A549 (cell line): Measurements from ENCODE around the gene ITGAV. TPM values are rescaled to one million over a fixed set of nuclear protein-coding genes. Genes with fewer than 3 reads are reported as not detected.

Experiments
- ATAC-seq, 2 experiments: fragments of 200-7000 bp in 1 of 2; fragments of >200 bp in 1 of 2; cut with Nextera tagmentation in 1 of 2; cut with Tn5 transposase in 1 of 2; 3 replicates each; pipeline versions ENCODE4 v1.8.0 to v1.9.1; 2018 to 2020; ENCODE audit warnings: mild to moderate bottlenecking in 1 of 2, moderate library complexity in 1 of 2
- CTCF ChIA-PET: fragments of 300-600 bp; sonication (Branson Sonifier 250); formaldehyde crosslinking; extraction: SDS; loops from one replicate; lab custom pipeline; 2021; ENCODE audit warnings: antibody characterized with exemption, inconsistent platforms; lab: Yijun Ruan, JAX
- POLR2A ChIA-PET: fragments of 350-600 bp; formaldehyde crosslinking; extraction: SDS; loops from one replicate; lab custom pipeline; 2021; ENCODE audit warnings: antibody characterized with exemption, inconsistent platforms; lab: Yijun Ruan, JAX
- DNase-seq, 2 experiments: peaks; one replicate each; pipeline versions ENCODE4 v3.0.0 to v3.0.0-alpha.2; 2011 to 2016; ENCODE audit warnings: low read depth in 1 of 2, low spot score in 1 of 2
- FAIRE-seq: peaks from 2 replicates; lab custom pipeline; 2011; peaks lifted over from hg19 to GRCh38; lab: Jason Lieb, UNC
- H3K27ac ChIP-seq, 2 experiments: fragments of >200 bp; sonication (Bioruptor Twin); formaldehyde crosslinking; 3 replicates each; pipeline ENCODE4 v1.5.1; 2016 to 2017
- H3K4me1 ChIP-seq: fragments of >200 bp; sonication (Bioruptor Twin); formaldehyde crosslinking; 3 replicates; pipeline ENCODE4 v1.6.1; 2016
- H3K4me2 ChIP-seq: fragments of >200 bp; sonication (Bioruptor Twin); formaldehyde crosslinking; 3 replicates; pipeline ENCODE4 v1.6.1; 2016
- H3K4me3 ChIP-seq: fragments of >200 bp; sonication (Bioruptor Twin); formaldehyde crosslinking; 3 replicates; pipeline ENCODE4 v1.5.1; 2016
- H3K9me3 ChIP-seq: fragments of >200 bp; sonication (Bioruptor Twin); formaldehyde crosslinking; 3 replicates; pipeline ENCODE4 v1.6.1; 2016
- BCL3 ChIP-seq: fragments of >200 bp; sonication (Bioruptor Twin); formaldehyde crosslinking; IDR thresholded peaks from 3 replicates; pipeline ENCODE4 v1.6.1; 2016
- CBX2 ChIP-seq: fragments of 200-600 bp; sonication (generic); IDR thresholded peaks from 2 replicates; pipeline ENCODE4 v1.6.1; 2016; ENCODE audit warnings: low read depth, mild to moderate bottlenecking, borderline replicate concordance
- CBX8 ChIP-seq: fragments of 200-600 bp; sonication (generic); IDR thresholded peaks from 2 replicates; pipeline ENCODE4 v1.6.1; 2016
- CEBPB ChIP-seq, 2 experiments: fragments of >200 bp in 1 of 2; sonication (Bioruptor Twin) in 1 of 2; formaldehyde crosslinking in 1 of 2; IDR thresholded peaks; 2 replicates each; pipeline ENCODE4 v1.6.1; 2012 to 2016
- CHD4 ChIP-seq: fragments of 200-600 bp; sonication (generic); IDR thresholded peaks from 2 replicates; pipeline ENCODE4 v1.6.1; 2016; ENCODE audit warnings: antibody characterized with exemption, mild to moderate bottlenecking, borderline replicate concordance
- CTCF ChIP-seq: fragments of >200 bp; sonication (Bioruptor Twin); formaldehyde crosslinking; IDR thresholded peaks from 3 replicates; pipeline ENCODE4 v1.5.1; 2016
- E2F6 ChIP-seq: IDR thresholded peaks from 2 replicates; pipeline ENCODE4 v1.6.1; 2012; ENCODE audit warnings: low read depth, borderline replicate concordance
- EHF ChIP-seq: fragments of 250-450 bp; sonication (Bioruptor Pico); IDR thresholded peaks from 2 replicates; pipeline ENCODE4 v1.5.0; 2020; ENCODE audit warnings: mild to moderate bottlenecking
- ESRRA ChIP-seq: fragments of 150-350 bp; IDR thresholded peaks from 2 replicates; pipeline ENCODE4 v1.6.1; 2014; ENCODE audit warnings: mild to moderate bottlenecking, low read length, borderline replicate concordance
- FOXS1 ChIP-seq: fragments of 250-450 bp; sonication (Bioruptor Pico); IDR thresholded peaks from 2 replicates; pipeline ENCODE4 v1.5.0; 2020; ENCODE audit warnings: mild to moderate bottlenecking, moderate library complexity
- GATA3 ChIP-seq: IDR thresholded peaks from 2 replicates; pipeline ENCODE4 v1.6.1; 2012; ENCODE audit warnings: borderline replicate concordance
- HES2 ChIP-seq: fragments of >200 bp; sonication (Bioruptor Twin); formaldehyde crosslinking; IDR thresholded peaks from 2 replicates; pipeline ENCODE4 v1.6.1; 2016
- HOXA7 ChIP-seq: fragments of 250-450 bp; sonication (Bioruptor Pico); IDR thresholded peaks from 2 replicates; pipeline ENCODE4 v1.5.0; 2020; ENCODE audit warnings: mild to moderate bottlenecking, moderate library complexity
- HOXB5 ChIP-seq: fragments of 250-450 bp; sonication (Bioruptor Pico); IDR thresholded peaks from 2 replicates; pipeline ENCODE4 v1.5.0; 2020; ENCODE audit warnings: mild to moderate bottlenecking, moderate library complexity
- JUNB ChIP-seq: fragments of >200 bp; sonication (Bioruptor Twin); formaldehyde crosslinking; IDR thresholded peaks from 2 replicates; pipeline ENCODE4 v1.6.1; 2016
- MAX ChIP-seq: IDR thresholded peaks from 2 replicates; pipeline ENCODE4 v1.6.1; 2012
- MAZ ChIP-seq: fragments of 150-350 bp; IDR thresholded peaks from 2 replicates; pipeline ENCODE4 v1.6.1; 2014; ENCODE audit warnings: antibody characterized with exemption, low read depth, low read length, borderline replicate concordance
- MYC ChIP-seq: IDR thresholded peaks from 2 replicates; pipeline ENCODE4 v1.6.1; 2012; ENCODE audit warnings: mild to moderate bottlenecking, inconsistent platforms, low read length, improper control_type of control experiment, borderline replicate concordance
- NFE2L2 ChIP-seq: fragments of 150-350 bp; conservative IDR thresholded peaks from 2 replicates; pipeline ENCODE4 v1.6.1; 2014; ENCODE audit warnings: low read length
- NPAS2 ChIP-seq: fragments of 250-450 bp; sonication (Bioruptor Pico); IDR thresholded peaks from 2 replicates; pipeline ENCODE4 v1.8.0; 2022; ENCODE audit warnings: mild to moderate bottlenecking, moderate library complexity, borderline replicate concordance
- PBX3 ChIP-seq: IDR thresholded peaks from 2 replicates; pipeline ENCODE4 v1.6.1; 2012
- PHF8 ChIP-seq: fragments of 200-600 bp; sonication (generic); IDR thresholded peaks from 2 replicates; pipeline ENCODE4 v1.6.1; 2016; ENCODE audit warnings: low read depth, mild to moderate bottlenecking, antibody characterized with exemption, moderate library complexity, borderline replicate concordance
- POLR2A ChIP-seq: IDR thresholded peaks from 2 replicates; pipeline ENCODE4 v1.6.1; 2012; ENCODE audit warnings: mild to moderate bottlenecking, low read length
- RARB ChIP-seq: fragments of 250-450 bp; sonication (Bioruptor Pico); IDR thresholded peaks from 2 replicates; pipeline ENCODE4 v1.8.0; 2021; ENCODE audit warnings: mild to moderate bottlenecking, moderate library complexity
- REST ChIP-seq: fragments of 200-600 bp; sonication (generic); IDR thresholded peaks from 2 replicates; pipeline ENCODE4 v1.6.1; 2016; ENCODE audit warnings: antibody characterized with exemption, mild to moderate bottlenecking, moderate library complexity
- RNF2 ChIP-seq: fragments of 200-600 bp; sonication (generic); IDR thresholded peaks from 2 replicates; pipeline ENCODE4 v1.6.1; 2016; ENCODE audit warnings: low read depth, mild to moderate bottlenecking, antibody characterized with exemption, moderate library complexity, borderline replicate concordance
- TFCP2L1 ChIP-seq: fragments of 250-450 bp; sonication (Bioruptor Pico); IDR thresholded peaks from 2 replicates; pipeline ENCODE4 v1.5.0; 2021; ENCODE audit warnings: mild to moderate bottlenecking
- TP53 ChIP-seq: fragments of 250-450 bp; sonication (Bioruptor Pico); IDR thresholded peaks from 2 replicates; pipeline ENCODE4 v1.5.0; 2021; ENCODE audit warnings: mild to moderate bottlenecking, moderate library complexity
- USF2 ChIP-seq: fragments of 450-650 bp; IDR thresholded peaks from 2 replicates; pipeline ENCODE4 v1.6.1; 2014; ENCODE audit warnings: antibody characterized with exemption
- ZFP36 ChIP-seq: fragments of 450-650 bp; IDR thresholded peaks from 2 replicates; pipeline ENCODE4 v1.6.1; 2014; ENCODE audit warnings: borderline replicate concordance; ENCODE audit not compliant: partially characterized antibody
- ZSCAN20 ChIP-seq: fragments of 250-450 bp; sonication (Bioruptor Pico); IDR thresholded peaks from 2 replicates; pipeline ENCODE4 v1.8.0; 2022; ENCODE audit warnings: mild to moderate bottlenecking, moderate library complexity
- WGBS: methylation state at CpG from one replicate; pipeline ENCODE4 v1.1.6; 2017; ENCODE audit errors: missing lambda C conversion rate; 5-methylcytosine and 5-hydroxymethylcytosine counted together
- polyA plus RNA-seq, 4 experiments: library from polyadenylated mRNA; depleted of rRNA in 3 of 4; stranded (reverse); fragments of >200 nt; fragmentation: RNase III in 1 of 4; extraction: RNeasy Plus Mini Kit Qiagen cat#74134 plus additional on column Dnase treatment in 1 of 4; gene quantifications; 2 replicates in 3 of 4; 3 replicates in 1 of 4; pipeline ENCODE4 v1.2.3, GENCODE V29; 2011 to 2017

Gene ITGAV
- polyA plus RNA-seq, 2 of the 4 experiments (the other 2 are of a cell fraction) = 93.3 to 148 TPM

- 6% methylated on average over 1 of the region's 1 CpG for WGBS
- H3K9me3 ChIP-seq = no peaks in the 10 kb centered on the region
- peak overlapping the region; percentile 82 for H3K4me2 ChIP-seq
- peaks cover 67% of the 10 kb centered on the region for H3K4me1 ChIP-seq
- peak; percentile 95 for FAIRE-seq
- peak overlapping the region; percentile 6; the same call in 1 of the 3 replicates for H3K4me3 ChIP-seq
- peak overlapping the region; percentile 90 to 91 for H3K27ac ChIP-seq
- POLR2A ChIA-PET = interaction anchor here (1.0 to 2.2 kb wide), 4 partner anchors 11 to 58 kb away, joined by 4 to 21 read pairs (median 8); partner anchors contain the start of genes ITGAV and ZC3H15
- DNase-seq = peak; percentile 51 to 85
- CTCF ChIA-PET = interaction anchor here (1.3 kb wide), 1 partner anchor 10 kb away, joined by 3 read pairs; no protein-coding TSS in a partner anchor
- ATAC-seq = peak; percentile 92 to 93
- TF ChIP-seq CBX2 (no peak), JUNB (peak; percentile 43; the same call in 1 of the 2 replicates), ESRRA (no peak), CBX8 (no peak), REST (no peak), NFE2L2 (no peak), PBX3 (no peak), MAZ (no peak), GATA3 (peak; percentile 90), MAX (peak; percentile 57; the same call in 1 of the 2 replicates), ZSCAN20 (CRISPR knock-in tag) (no peak), NPAS2 (CRISPR knock-in tag) (no peak), HOXA7 (CRISPR knock-in tag) (no peak), USF2 (no peak), TP53 (CRISPR knock-in tag) (no peak), HES2 (no peak), E2F6 (no peak), TFCP2L1 (CRISPR knock-in tag) (no peak), BCL3 (no peak), RNF2 (no peak), CTCF (no peak), CHD4 (no peak), HOXB5 (CRISPR knock-in tag) (no peak), FOXS1 (no peak; the same call in 1 of the 2 replicates), RARB (CRISPR knock-in tag) (0 out of 2 replicates have a peak, but pooled peaks have one; percentile 1), EHF (CRISPR knock-in tag) (no peak), PHF8 (no peak), MYC (no peak), ZFP36 (no peak), POLR2A (no peak), CEBPB (IDR thresholded peaks at IDR 0.05) (peak in 1 of 2 experiments; percentile 61; a peak in 1 of 4 replicates)
Observed at GRCh38 chr2:186544255-186544675, 45.6 kb upstream of the ITGAV start.
